Stomach (tissue), 9 donors: Measurements from ENCODE around the gene TEKTIP1. TPM values are rescaled to one million over a fixed set of nuclear protein-coding genes. Genes with fewer than 3 reads are reported as not detected.
A peak's percentile ranks its signal among the peaks of the same experiment; 100 is the strongest.

Source experiments
- DNase-seq, 2 donors: peaks; one replicate each; pipeline versions ENCODE4 v3.0.0 to v3.0.0-alpha.2; 2013 to 2019
- H3K27ac ChIP-seq, 5 donors: fragments of 200-600 bp in 4 of 5; sonication (generic) in 4 of 5; one replicate each; pipeline ENCODE4 v1.5.1; 2013 to 2019; ENCODE audit warnings: mild to moderate bottlenecking in 1 of 5, moderate library complexity in 1 of 5
- H3K27me3 ChIP-seq, 3 donors: fragments of 200-600 bp; sonication (generic); one replicate each; pipeline ENCODE4 v1.5.1; 2017 to 2019; ENCODE audit warnings: mixed run types in 1 of 3
- H3K36me3 ChIP-seq, 4 donors: fragments of 200-600 bp; sonication (generic); 1 replicate in 3 of 4; 2 replicates in 1 of 4; pipeline ENCODE4 v1.5.1; 2016 to 2019
- H3K4me1 ChIP-seq, 4 donors: fragments of 200-600 bp; sonication (generic); one replicate each; pipeline ENCODE4 v1.5.1; 2016 to 2019
- H3K4me3 ChIP-seq, 4 donors: fragments of 200-600 bp; sonication (generic) in 3 of 4; one replicate each; pipeline ENCODE4 v1.5.1; 2016 to 2019; ENCODE audit warnings: mild to moderate bottlenecking in 1 of 4
- H3K9me3 ChIP-seq, 4 donors: fragments of 200-600 bp; sonication (generic); one replicate each; pipeline ENCODE4 v1.5.1; 2016 to 2019
- EP300 ChIP-seq: sonication (generic); formaldehyde crosslinking; IDR thresholded peaks from one replicate; pipeline ENCODE4 v1.6.1; 2017; ENCODE audit warnings: antibody characterized with exemption
- POLR2A ChIP-seq, 4 donors: fragments of 450-650 bp; IDR thresholded peaks; one replicate each; pipeline ENCODE4 v1.6.1; 2016; ENCODE audit warnings: antibody characterized with exemption in 4 of 4, control low read depth in 2 of 4, mild to moderate bottlenecking in 1 of 4, moderate library complexity in 1 of 4
- POLR2AphosphoS5 ChIP-seq, 3 donors: sonication (generic); formaldehyde crosslinking; IDR thresholded peaks; one replicate each; pipeline ENCODE4 v1.6.1; 2016; ENCODE audit warnings: antibody characterized with exemption in 3 of 3
- WGBS, 5 donors: extraction: QIAGEN DNeasy Blood & Tissue Kit in 3 of 5; methylation state at CpG; one replicate each; pipeline versions ENCODE4 v1.1.5 to v1.1.7; 2013 to 2018; 5-methylcytosine and 5-hydroxymethylcytosine counted together
- intact Hi-C: fragments of 100-400 bp; cut with DNase I; formaldehyde crosslinking; loops from one replicate; pipeline ENCODE4 v1.15.1; 2023; ENCODE audit warnings: low total_unique reads
- polyA plus RNA-seq, 3 donors: library from polyadenylated mRNA; stranded (reverse); fragments of 200-250 nt; gene quantifications; one replicate each; pipeline ENCODE4 v1.2.3, GENCODE V29; 2013
- total RNA-seq, 5 donors: library from RNA; depleted of rRNA; stranded (reverse); fragments of >200 nt; gene quantifications; one replicate each; pipeline versions ENCODE4 v1.1.0 to v1.2.3, GENCODE V29; 2014 to 2016
- TF ChIP-seq, protein P1 (sequence below), 7 experiments: fragments of 450-650 bp in 4 of 7; fragments of 200-600 bp in 3 of 7; sonication (generic) in 3 of 7; IDR thresholded peaks; one replicate each; pipeline ENCODE4 v1.5.1; 2016 to 2019; ENCODE audit warnings: antibody characterized with exemption in 7 of 7, control low read depth in 2 of 7, mild to moderate bottlenecking in 1 of 7
- donor health status: healthy with polysubstance abuse.
- donor health status: Bipolar disorder and iron deficiency.
- donor health status: healthy.

Gene TEKTIP1
- total and polyA plus RNA-seq, 8 donors = 0.28 to 1.00 TPM; not detected in 6

DNA sequence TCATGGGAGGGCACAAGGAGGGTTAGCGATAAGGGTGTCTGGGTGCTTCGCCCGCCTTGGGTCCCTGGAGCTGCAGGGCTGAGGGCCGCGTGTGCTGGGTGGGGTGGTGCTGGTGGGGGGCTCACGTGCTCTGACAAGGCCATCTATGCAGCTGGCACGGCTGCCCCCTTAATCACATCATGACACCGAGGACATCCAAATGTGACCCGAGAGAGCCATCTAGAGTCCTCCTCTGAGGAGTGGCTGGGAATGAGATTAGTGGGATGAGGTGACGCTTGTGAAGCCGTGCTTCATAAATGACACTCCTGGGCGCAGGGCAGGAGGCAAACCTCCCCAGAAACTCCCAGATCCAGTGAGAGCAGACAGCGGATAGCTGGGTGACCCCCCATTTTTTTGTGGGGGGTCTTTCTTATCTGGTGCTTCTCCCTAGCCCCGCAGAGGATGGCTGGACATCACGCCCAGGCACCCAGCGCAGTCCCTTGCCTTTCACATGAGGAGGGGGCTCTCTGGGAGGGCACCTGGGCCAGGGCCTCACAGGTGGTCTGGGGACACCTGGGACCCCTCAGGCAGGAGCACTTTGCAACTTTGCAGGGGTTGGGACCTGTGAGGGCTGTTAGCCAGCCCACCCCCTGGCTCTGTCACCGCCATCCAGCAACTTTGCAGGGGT lies 26.3 kb upstream of the TEKTIP1 start:
- TF ChIP-seq POLR2A (IDR thresholded peaks at IDR 0.05) = no peak
- no peak for TF ChIP-seq EP300
- intact Hi-C loops = no loop called here
- no peak for DNase-seq
- Histone ChIP-seq H3K9me3 (no peaks in the 10 kb centered on the region), H3K27ac (no peak overlapping the region), H3K4me3 (no peak overlapping the region), H3K4me1 (peaks cover 28 to 99% (median 74%) of the 10 kb centered on the region in 4 donors), H3K27me3 (no peaks in the 10 kb centered on the region), H3K36me3 (peaks cover 8 to 45% (median 32%) of the 10 kb centered on the region in 4 donors)
- 87 to 96% (median 90%) methylated on average over 5 to 17 of the region's 17 CpGs for WGBS, 5 donors

DNA sequence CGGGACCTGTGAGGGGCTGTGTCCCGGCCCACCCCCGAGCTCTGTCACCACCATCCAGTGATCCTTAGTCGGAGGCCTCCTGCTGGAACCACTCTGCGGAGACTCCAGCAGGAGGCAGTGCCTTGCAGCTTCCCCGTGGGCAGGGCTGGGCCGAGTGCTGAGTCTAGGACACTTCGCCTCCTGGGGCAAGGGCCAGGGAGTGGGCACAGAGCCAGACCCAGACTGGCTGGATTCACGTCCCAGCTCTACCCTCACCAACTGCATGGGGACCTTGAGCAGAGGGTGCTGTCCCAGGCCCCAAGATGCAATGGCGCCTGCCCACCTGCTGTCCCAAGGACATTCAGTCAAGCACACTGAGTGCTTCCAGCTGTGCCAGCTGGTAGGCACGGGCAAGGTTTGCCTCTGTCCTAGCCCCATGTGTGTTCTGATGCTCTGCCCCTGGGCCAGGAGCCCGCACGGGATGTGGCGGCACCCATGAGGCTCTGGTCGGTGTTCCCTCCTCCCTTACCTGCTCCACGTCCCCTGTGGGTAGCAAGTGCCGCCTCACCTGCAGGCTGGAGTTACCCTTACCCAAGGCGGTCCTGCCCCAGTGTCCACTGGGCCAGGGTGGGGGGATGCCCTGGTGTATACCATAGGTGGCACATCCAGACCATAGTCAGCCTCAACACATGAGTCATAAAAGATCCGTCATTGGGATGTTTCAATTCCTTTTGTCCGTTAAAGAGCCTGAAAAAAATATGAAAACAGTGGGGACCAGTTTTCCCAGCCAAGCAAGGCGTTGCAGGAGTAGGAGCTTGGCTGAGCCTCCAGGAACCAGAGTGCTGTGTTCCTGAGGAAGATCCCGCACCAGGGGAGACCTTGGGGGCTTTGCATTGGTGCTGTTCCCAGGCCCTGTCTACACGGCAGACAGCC lies 25.5 kb upstream of the TEKTIP1 start:
- H3K27me3 ChIP-seq = no peaks in the 10 kb centered on the region
- no peaks in the 10 kb centered on the region for H3K9me3 ChIP-seq
- intact Hi-C loops = no loop called here
- no peak overlapping the region for H3K27ac ChIP-seq
- peak in 1 of 2 donors; percentile 39 for DNase-seq
- TF ChIP-seq, protein P1, sequence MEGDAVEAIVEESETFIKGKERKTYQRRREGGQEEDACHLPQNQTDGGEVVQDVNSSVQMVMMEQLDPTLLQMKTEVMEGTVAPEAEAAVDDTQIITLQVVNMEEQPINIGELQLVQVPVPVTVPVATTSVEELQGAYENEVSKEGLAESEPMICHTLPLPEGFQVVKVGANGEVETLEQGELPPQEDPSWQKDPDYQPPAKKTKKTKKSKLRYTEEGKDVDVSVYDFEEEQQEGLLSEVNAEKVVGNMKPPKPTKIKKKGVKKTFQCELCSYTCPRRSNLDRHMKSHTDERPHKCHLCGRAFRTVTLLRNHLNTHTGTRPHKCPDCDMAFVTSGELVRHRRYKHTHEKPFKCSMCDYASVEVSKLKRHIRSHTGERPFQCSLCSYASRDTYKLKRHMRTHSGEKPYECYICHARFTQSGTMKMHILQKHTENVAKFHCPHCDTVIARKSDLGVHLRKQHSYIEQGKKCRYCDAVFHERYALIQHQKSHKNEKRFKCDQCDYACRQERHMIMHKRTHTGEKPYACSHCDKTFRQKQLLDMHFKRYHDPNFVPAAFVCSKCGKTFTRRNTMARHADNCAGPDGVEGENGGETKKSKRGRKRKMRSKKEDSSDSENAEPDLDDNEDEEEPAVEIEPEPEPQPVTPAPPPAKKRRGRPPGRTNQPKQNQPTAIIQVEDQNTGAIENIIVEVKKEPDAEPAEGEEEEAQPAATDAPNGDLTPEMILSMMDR (IDR thresholded peaks at IDR 0.05) = no peak
- no peak for TF ChIP-seq POLR2A (IDR thresholded peaks at IDR 0.05)
- no peak for TF ChIP-seq POLR2AphosphoS5 (IDR thresholded peaks at IDR 0.05)
- WGBS, 5 donors = 67 to 86% (median 82%) methylated on average over 16 to 23 of the region's 23 CpGs
- H3K36me3 ChIP-seq = peaks cover 8 to 45% (median 35%) of the 10 kb centered on the region in 4 donors
- peaks cover 25 to 99% (median 68%) of the 10 kb centered on the region in 4 donors for H3K4me1 ChIP-seq
- H3K4me3 ChIP-seq = no peak overlapping the region

DNA sequence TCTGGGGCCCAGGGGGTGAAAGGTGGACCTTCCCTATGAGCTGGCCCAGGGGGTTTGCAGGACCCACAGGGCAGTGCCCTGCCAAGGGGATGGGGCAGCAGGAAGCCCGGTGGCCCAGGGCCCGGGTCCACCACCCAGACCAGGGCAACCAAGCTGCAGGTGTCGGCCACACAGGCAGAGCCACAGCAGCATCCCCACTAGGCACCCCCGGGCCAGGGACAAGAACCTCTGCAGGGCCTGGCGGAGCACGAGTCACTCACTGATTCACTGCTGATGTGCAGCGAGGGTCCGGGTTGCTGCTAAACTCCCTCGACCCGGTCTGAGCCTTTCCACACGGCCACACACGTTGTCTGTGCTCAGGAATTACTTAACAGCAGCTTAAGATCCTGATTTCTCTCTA lies 24.0 kb upstream of the TEKTIP1 start:
- H3K4me1 ChIP-seq = peaks cover 25 to 86% (median 57%) of the 10 kb centered on the region in 4 donors
- TF ChIP-seq EP300 (no peak), POLR2AphosphoS5 (IDR thresholded peaks at IDR 0.05) (no peak), POLR2A (IDR thresholded peaks at IDR 0.05) (no peak)
- TF ChIP-seq, protein P1 (IDR thresholded peaks at IDR 0.05) = no peak

DNA sequence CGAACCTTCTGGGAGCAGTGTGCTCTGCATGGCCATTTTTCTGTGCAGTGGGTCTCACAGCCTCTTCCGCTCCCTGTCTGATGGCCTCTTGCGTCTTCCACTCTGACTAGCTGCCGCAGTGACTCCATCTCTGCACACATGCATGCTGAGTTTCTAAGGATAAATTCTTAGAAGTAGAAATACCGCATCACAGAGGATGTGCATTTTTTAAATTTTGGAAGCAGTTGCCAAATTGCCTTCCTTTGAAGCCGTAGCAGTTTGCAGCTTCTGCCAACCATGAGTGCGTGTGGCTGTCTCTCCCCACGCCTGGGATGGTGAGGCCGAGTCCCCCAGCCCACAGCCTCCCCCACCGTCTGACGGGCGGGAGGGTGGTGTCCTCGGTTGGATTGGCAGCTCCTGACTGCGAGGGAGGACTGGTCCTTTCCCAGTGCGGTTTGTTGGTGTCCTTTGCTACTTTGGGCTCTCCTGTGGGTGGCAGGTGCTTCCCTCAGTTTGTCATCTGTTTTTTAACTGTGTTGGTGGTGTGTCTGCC lies 23.0 kb upstream of the TEKTIP1 start:
- Histone ChIP-seq H3K4me1 (peaks cover 25 to 86% (median 54%) of the 10 kb centered on the region in 4 donors), H3K27me3 (no peaks in the 10 kb centered on the region), H3K27ac (no peak overlapping the region), H3K4me3 (no peak overlapping the region), H3K9me3 (no peaks in the 10 kb centered on the region), H3K36me3 (peaks cover 0 to 43% (median 35%) of the 10 kb centered on the region in 4 donors)
- no peak for TF ChIP-seq POLR2A (IDR thresholded peaks at IDR 0.05)
- no peak for TF ChIP-seq POLR2AphosphoS5 (IDR thresholded peaks at IDR 0.05)
- TF ChIP-seq, protein P1 (IDR thresholded peaks at IDR 0.05) = no peak
- no peak for TF ChIP-seq EP300
- WGBS, 5 donors = 72 to 80% (median 76%) methylated on average over 15 of the region's 15 CpGs
- intact Hi-C loops = no loop called here
- DNase-seq = no peak

More for the DNA sequence above, 24.0 kb upstream of the TEKTIP1 start:
- Histone ChIP-seq H3K4me3 (no peak overlapping the region), H3K36me3 (peaks cover 2 to 43% (median 36%) of the 10 kb centered on the region in 4 donors), H3K27me3 (no peaks in the 10 kb centered on the region), H3K9me3 (no peaks in the 10 kb centered on the region), H3K27ac (no peak overlapping the region)
- DNase-seq = no peak
- WGBS, 5 donors = 84 to 90% (median 89%) methylated on average over 10 to 12 of the region's 12 CpGs
- intact Hi-C loops = no loop called here
